ENCODE measurements around the gene CHD9.
"Not testable (repeated sequence)": the region's sequence is repeated elsewhere in the genome, so short reads cannot be mapped to it uniquely, and the experiment has no call there.

Gene CHD9

DNA sequence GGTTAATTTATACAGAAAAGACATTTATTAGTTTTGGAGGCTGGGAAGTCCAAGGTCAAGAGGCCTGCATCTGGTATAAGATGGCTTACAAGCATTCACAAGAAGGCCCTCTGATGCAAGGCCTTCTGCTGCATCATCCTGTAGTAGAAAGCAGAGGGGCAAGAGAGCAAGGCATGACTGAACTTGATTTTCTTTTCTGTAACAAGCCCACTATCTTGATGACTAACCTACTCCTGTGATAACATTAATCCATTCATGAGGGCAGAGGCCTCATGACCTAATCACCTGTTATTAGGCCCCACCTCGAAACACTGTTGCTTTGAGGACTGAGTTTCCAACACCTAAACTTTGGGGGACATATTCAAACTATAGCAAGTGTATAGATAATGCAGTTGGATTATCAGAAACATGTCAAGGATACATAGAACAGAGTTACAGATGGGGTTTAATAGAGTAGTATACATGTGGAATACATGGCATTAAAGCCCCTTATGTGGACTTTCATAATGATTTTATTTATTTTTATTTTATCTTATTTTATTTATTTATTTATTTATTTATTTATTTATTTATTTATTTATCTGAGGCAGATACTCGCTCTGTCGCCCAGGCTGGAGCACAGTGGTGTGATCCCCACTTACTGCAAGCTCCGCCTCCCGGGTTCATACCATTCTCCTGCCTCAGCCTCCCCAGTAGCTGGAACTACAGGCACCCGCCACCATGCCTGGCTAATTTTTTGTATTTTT, 88.2 kb downstream of the CHD9 start:
- no peak for DNase-seq

DNA sequence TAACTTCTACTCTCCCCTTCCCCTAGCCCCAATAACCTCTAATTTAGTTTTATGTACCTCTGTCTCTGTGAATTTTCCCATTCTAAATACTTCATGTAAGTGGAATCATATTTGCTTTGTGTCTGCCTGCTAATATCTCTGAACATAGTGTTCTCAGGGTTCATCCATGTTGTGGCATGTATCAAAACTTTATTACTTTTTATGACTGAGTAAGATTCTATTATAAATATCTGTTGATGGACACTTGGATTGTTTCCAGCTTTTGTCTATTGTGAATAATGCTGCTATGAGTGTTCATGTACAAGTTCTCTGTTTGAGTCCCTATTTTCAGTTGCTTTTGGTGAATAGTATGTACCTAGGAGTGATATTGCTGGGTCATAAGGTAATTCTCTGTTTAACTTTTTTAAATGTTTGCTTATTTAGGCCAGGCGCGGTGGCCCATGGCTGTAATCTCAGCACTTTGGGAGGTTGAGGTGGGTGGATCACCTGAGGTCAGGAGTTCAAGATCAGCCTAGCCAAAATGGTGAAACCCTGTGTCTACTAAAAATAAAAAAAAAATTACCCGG, 92.8 kb downstream of the CHD9 start:
- no peak for DNase-seq

GRCh38 chr16:53150769-53151168, 96.0 kb downstream of the CHD9 start:
- no peak for DNase-seq

GRCh38 chr16:53152329-53152728, 97.5 kb downstream of the CHD9 start:
- DNase-seq = no peak

- no peak for DNase-seq
Observed at GRCh38 chr16:53153130-53153529, 98.3 kb downstream of the CHD9 start.

DNA sequence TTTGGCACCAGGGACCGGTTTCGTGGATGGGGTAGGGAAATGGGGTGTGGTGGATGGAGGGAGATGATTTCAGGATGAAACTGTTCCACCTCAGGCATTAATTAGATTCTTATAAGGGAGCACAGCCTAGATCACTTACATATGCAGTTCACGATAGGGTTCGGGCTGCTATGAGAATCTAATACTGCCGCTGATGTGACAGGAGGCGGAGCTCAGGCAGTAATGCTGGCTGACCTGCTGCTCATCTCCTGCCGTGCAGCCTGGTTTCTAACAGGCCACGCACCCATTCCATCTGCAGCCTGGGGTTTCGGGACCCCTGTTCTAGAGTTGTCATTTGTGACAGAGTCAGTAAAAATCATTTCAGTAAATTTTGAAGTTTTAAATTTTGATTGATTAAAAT, 99.7 kb downstream of the CHD9 start:
- no peak for DNase-seq

DNA sequence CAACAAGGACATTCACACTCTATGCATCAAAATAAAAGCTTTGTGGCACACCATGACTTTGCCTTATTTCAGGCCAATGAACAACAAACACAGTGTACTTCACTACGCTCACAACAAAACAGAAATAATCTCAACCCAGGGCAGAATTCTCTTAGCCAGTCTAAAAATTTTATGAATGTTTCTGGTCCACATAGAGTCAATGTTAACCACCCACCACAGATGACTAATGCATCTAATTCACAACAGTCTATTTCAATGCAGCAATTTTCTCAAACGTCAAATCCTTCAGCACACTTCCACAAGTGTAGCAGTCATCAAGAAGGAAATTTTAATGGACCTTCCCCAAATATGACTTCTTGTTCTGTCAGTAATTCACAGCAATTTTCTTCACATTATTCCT, 101.7 kb downstream of the CHD9 start:
- DNase-seq = no peak

GRCh38 chr16:53159781-53160436, 105.1 kb downstream of the CHD9 start:
- no peak for DNase-seq

- no peak for DNase-seq
Observed at GRCh38 chr16:53166099-53166498, 111.3 kb downstream of the CHD9 start.

DNA sequence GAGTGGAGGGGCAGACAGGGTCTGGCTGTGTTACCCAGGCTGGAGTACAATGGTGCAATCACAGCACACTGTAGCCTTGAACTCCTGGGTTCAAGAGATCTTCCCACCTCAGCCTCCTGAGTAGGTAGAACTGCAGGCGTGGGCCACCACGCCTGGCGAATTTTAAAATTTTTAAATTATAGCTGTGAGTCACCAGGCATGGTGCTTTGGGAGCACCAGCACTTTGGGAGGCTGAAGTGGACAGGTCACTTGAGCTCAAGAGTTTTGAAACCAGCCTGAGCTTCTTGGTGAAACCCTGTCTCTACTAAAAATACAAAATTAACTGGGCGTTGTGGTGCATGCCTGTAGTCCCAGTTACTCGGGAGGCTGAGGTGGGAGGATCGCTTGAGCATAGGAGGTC, 114.0 kb downstream of the CHD9 start:
- DNase-seq = no peak

GRCh38 chr16:53172517-53172916, 117.7 kb downstream of the CHD9 start:
- DNase-seq = no peak

DNA sequence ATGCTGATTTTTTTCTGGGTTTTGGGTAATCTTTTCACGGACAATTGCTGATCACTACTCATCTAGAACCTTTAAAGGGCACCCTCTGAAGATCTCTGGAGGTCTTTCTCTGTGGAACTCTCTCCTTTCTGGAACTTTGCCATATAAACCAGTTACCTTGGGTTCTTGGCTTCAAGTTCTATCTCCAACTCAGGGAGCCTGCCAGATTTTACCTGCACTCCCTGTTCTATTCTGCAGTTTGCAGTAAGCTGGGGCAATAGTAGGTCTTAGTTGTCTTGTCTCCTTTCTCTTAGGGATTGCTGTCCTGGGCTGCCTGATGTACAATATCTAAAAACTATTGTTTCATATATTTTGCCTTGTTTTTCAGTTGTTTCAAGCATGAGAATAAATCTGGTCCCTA, 120.3 kb downstream of the CHD9 start:
- no peak for DNase-seq

GRCh38 chr16:53176434-53176833, 121.6 kb downstream of the CHD9 start:
- no peak for DNase-seq

DNA sequence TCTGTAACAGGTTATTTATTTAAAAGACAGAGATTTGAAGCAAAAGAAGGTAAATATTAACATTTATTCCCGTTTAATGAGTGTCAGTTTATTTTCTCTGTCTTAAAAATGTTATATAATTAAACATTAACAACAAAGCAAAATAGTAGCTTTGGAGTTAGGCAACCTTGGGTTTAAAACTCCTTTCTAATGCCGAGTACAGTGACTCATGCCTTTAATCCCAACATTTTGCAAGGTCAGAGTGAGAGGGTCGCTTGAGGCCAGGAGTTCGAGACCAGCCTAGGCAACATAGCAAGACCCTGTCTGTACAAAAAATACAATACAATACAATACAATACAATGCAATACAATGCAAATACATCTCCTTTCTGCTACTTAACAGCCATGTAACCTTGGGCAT, 128.7 kb downstream of the CHD9 start:
- no peak for DNase-seq

GRCh38 chr16:53185741-53186140, 130.9 kb downstream of the CHD9 start:
- not testable (repeated sequence) for DNase-seq

DNA sequence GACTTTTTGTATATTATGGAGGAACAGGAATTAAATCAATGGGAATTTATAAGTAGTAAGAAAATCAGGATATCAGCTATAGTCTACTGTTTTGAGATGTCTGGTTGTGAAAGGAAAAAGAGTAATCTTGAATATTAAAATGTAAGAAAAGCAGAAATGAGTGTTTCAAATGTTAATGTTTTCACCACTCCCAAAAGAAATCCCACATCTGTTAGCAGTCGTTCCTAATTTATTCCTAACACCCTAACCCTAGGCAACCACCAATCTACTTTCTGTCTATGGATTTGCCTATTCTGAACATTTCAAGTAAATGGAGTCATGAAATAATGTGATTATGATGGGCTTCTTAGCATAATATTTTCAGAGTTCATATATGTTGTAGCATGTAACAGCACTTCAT, 133.0 kb downstream of the CHD9 start:
- no peak for DNase-seq

- no peak for DNase-seq
Observed at GRCh38 chr16:53191413-53191812, 136.6 kb downstream of the CHD9 start.

- no peak for DNase-seq
Observed at GRCh38 chr16:53198933-53199332, 144.1 kb downstream of the CHD9 start.

DNA sequence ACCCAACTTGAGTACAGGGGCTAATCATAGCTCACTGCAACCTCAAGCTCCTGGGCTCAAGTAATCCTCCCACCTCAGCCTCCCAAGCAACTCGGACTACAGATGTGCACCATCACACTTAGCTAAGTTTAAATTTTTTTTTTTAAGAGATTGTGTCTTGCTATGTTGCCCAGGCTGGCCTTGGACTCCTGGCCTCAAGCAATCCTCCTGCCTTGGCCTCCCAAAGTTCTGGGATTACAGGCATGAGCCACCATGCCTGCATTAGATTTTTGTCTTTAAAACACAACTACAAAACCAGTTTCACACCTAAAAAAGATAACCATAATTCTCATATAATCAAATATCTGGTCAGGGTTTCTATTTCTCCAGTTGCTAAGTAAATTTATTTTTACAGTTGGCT, 147.1 kb downstream of the CHD9 start:
- DNase-seq = no peak

DNA sequence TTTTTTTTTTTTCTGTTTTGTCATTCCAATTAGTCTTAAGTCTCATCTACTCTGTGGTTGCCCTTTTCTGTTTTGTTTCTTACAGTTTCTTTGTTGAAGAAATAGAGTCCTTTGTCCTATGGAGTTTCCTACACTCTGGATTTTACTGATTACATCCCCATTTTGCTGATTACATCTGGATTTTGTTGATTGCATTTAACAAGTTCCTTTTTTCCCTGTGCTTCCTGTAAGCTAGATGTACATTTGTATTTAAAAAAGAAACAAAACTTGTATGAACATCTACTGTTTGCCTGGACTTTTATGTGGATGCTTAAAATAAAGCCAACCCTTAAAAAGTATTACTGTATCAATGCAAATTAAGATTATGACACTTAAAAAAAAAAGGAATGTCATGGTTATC, 147.6 kb downstream of the CHD9 start:
- no peak for DNase-seq

GRCh38 chr16:53207810-53208752, 153.3 kb downstream of the CHD9 start:
- DNase-seq = peak; percentile 71

DNA sequence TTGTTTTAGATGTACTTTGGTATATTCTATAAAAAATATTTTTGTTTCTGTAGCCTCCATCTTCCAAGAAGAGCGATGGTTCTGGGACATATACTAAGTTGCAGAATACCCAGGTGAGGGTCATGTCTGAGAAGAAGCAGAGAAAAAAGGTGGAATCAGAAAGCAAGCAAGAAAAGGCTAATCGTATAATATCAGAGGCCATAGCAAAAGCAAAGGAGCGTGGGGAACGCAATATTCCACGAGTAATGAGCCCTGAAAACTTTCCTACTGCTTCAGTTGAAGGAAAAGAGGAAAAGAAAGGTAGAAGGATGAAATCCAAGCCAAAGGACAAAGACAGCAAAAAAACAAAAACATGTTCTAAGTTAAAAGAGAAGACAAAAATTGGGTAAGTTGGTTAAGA, 154.6 kb downstream of the CHD9 start:
- no peak for DNase-seq

DNA sequence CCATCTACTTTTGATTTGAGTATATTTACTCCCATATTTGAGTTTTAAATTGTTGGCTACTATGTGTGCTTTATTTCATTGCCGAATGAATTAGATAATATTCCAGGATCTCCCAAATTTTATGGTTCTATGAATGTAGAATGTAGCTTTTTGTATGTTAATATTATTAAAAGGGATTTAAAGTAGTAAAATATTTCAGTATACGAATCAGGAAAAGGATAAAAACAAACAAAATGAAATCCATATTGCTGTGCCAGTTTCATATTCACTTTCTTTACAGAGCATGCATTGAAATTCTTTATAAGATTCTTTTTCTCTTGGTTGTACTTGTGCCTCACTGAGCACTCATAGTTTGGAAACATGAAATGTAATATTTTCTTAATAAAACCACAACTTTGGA, 155.1 kb downstream of the CHD9 start:
- no peak for DNase-seq
